ENCODE measurements around the gene ARHGAP19.
"Not testable (repeated sequence)": the region's sequence is repeated elsewhere in the genome, so short reads cannot be mapped to it uniquely, and the experiment has no call there.

GRCh38 chr10:97290576-97291356, 1.7 kb downstream of the ARHGAP19 start:
- TF ChIP-seq POLR2A (IDR thresholded peaks at IDR 0.05; ENCODE audit: low read depth, low read length); POLR2AphosphoS5 (IDR thresholded peaks at IDR 0.05; ENCODE audit: low read depth, low read length); TAF1 (IDR thresholded peaks at IDR 0.05; ENCODE audit: borderline replicate concordance, low read depth, low read length): not testable (repeated sequence)

All from GM12892 (cell line).